HG03139 (cell line): ENCODE data around the gene MOB1A.
"Not testable (repeated sequence)": the region's sequence is repeated elsewhere in the genome, so short reads cannot be mapped to it uniquely, and the experiment has no call there.

Experiments
- ATAC-seq: cut with Tn5 transposase; IDR thresholded peaks from one replicate; pipeline ENCODE4 v1.9.1; 2021; ENCODE audit not compliant: unreplicated experiment

MOB1A gene

GRCh38 chr2:74199275-74199701 lies 20.6 kb upstream of the MOB1A start:
- ATAC-seq, result no peak

DNA sequence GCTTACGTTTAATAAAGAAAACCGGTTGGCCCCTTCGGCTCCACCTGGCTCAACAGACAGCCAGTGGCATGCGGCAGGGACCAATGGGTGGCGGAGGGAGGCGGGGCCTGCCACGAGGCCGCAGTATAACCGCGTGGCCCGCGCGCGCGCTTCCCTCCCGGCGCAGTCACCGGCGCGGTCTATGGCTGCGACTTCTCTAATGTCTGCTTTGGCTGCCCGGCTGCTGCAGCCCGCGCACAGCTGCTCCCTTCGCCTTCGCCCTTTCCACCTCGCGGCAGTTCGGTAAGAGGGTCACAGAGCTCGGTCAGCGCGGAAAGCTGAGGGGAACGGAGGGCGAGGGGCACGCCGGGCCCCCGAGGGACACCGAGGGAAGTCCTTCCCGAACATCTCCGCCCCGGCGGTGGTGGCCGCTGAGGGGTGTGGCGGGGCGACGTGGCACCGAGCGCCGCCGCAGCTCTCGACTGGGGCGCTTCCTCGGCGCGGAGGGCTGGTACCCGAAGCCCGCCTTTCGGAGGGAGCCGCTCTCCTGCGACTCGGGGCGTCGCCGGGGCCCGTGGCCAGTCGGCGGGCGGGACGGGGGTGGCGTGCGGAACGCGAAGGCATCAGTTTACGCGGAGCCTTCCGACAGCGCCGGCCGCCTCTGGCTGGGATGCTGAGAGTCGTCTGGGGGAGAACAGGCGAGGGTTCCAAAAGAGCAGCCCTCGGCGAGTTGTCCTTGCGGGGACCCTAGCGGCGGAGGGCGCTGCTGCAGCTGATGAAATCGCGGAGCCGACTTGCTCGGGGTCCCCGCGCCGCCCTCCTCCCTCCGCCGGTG lies 20.0 kb upstream of the MOB1A start, which contains the start of gene MTHFD2:
Gene MTHFD2, plus strand, starts transcription at position 155 of the 814 bp plus-strand sequence. Its CDS starts 27 bp downstream, at position 182.
- peak; percentile 75 for ATAC-seq

DNA sequence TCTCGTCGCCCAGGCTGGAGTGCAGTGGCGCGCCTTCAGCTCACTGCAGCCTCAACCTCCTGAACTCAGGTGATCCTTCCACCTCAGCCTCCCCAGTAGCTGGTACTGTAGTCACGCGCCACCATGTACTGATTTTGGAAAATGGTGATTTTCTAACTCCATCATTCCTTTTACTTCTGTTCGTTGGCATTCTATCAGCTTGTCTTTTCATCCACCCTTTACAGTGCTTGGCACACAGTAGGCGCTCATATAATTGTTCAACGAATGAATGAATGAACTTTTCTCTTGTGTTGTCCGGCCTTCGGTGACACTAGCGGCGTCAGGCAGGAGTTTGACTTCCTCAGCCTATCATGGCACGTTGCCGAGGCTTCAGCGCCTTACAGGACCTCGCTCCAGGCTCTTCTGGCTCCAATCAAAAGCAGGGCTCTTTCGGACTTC lies 19.4 kb upstream of the MOB1A start:
- no peak for ATAC-seq

GRCh38 chr2:74197049-74197448 lies 18.4 kb upstream of the MOB1A start:
- ATAC-seq, result no peak

- ATAC-seq, result no peak
Measured at GRCh38 chr2:74194799-74195198, 16.1 kb upstream of the MOB1A start.

DNA sequence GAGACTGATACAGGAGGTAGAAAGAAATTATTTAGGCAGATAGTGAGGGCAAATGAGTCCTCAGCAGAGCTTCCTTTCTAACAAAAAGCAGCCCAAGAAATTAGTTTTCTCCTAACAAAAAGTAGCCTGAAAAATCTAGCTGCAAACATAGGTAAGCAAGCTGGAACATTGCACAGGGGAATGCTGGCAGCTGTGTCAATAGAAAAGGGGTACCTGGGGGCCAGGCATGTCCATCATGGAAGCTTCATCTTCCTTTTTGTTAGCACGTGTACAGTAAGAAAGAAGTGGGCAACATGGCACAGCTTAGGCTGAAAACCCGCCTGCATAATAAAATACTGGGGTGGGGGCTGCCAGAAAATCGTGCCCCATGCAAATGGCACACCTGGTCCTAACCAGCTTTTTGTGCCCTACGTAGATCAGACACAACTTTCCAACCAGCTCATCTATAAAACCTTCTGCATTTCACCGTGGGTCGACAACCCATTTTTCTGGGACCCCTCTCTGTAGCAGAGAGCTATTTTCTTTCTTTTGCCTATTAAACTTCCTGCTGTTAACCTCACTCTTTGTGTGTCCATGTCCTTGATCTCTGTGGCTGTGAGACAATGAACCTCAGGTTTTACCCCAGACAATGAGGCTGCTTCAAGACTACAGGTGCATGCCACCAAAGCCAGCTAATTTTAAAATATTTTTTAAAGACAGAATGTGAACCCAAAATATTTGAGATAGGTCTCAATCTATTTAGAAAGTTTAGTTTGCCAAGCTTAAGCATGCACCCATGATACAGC lies 13.1 kb upstream of the MOB1A start:
- no peak for ATAC-seq

DNA sequence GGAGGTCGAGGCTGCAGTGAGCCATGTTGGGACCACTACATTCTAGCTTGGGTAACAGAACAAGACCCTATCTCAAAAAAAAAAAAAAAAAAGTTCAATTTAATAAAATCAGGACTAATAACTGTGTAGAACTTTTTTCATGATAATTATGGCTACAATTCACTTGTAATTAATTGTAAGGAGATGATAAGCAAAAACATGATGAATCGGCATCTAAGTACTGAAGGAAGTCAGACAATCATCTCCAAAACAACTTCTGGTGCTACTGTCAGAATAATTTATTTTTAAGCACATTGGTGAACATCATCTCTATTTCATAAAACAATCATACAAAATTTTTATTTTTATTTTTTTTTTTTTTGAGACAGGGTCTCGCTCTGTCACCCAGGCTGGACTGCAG lies 10.0 kb upstream of the MOB1A start:
- no peak for ATAC-seq

- ATAC-seq, result no peak
Measured at GRCh38 chr2:74188018-74188601, 9.4 kb upstream of the MOB1A start.

DNA sequence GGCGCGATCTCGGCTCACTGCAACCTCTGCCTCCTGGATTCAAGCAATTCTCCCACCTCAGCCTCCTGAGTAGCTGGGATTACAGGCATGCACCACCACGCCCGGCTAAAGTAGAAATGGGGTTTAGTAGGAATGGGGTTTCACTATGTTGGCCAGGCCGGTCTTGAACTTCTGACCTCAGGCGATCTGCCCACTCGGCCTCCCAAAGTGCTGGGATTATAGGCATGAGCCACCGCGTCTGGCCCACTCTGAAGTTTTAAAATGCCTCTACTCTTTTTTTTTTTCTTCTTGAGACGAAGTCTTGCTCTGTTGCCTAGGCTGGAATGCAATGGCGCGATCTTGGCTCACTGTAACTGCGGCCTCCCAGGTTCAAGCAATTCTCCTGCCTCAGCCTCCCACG lies 8.0 kb upstream of the MOB1A start:
- not testable (repeated sequence) for ATAC-seq

DNA sequence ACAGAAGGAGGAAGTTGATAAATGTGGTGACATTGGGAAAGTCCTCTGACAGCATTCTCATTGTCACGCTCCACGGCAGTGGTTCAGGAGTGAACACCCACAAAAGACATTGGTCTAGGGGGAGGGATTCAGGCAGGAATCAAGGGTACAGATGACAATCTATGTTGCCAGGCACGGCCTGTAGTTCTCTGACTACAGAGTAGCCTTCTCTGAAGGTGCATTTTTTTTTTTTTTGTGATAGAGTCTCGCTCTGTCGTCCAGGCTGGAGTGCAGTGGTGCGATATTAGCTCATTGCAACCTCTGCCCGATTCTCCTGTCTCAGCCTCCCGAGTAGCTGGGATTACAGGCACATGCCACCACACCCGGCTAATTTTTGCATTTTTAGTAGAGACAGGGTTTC lies 7.4 kb upstream of the MOB1A start:
- ATAC-seq, result peak; percentile 47

DNA sequence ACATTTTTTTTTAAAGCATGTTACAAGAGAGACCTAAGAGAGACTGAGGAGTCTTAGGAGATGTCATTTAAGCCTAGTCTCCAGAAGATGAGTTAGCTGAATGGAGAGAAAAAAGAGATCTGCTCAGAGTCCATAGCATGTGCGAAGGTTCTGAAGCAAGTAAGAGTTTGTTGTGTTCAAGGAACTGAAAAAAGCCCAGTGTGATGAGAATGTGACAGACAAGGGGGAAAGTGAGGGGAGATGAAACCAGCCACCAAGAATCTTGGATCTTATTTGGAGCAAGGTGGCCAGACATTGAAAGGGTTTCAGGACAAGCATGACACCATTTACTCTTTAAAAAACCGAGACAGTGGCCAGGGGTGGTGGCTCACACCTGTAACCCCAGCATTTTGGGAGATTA lies 5.2 kb upstream of the MOB1A start:
- ATAC-seq, result no peak

GRCh38 chr2:74181739-74182138 lies 3.1 kb upstream of the MOB1A start:
- ATAC-seq, result no peak

DNA sequence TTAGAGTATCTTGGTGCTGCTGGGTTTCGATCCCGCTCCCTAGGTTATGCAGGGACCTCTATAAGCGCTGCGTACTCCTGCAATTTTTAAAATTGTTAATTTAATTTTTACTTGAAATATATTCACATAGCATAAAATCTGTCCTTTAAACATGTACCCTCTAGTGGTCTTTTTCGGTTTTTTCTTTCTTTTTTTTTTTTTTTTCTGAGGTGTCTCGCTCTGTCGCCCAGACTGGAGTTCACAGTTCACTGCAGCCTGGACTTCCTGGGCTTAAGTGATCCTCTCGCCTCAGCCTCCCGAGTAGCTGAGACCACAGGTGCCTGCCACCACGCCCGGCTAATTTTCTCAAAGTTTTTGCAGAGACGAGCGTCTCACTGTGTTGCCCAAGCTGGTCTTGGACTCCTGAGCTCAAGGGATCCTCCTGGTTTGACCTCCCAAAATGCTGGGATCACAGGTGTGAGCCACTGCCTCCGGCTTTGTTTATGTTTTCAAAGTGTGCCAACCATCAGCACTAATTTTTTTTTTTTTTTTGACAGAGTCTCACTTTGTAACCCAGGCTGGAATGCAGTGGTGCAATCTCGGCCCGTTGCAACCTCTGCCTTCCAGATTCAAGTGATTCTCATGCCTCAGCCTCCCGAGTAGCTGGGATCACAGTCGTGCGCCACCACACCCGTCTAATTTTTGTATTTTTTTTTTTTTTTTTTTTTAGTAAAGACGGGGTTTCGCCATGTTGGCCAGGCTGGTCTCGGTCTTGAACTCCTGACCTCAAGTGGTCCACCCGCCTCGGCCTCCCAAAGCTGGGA lies 585 bp upstream of the MOB1A start:
- no peak for ATAC-seq

- ATAC-seq, result no peak
Measured at GRCh38 chr2:74177696-74178095, 983 bp downstream of the MOB1A start.

- no peak for ATAC-seq
Measured at GRCh38 chr2:74174909-74175308, 3.8 kb downstream of the MOB1A start.

DNA sequence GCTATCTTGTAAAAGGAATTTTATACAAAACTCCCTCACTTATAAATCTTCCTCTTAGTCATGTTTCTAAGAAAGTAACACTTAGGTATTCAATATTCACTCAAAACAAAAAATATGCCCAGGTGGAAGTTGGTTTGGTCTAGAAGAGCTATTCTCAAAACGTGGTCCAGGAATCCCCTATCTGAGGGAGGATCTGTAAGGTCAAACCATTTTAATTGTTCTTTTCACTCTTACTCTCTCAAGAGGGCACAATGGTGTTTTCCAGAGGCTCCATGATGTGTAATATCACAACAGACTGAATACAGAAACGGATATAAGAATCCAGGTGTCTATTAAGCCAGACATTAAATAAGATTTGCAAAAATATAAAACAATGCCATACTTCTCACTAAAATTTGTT lies 9.9 kb downstream of the MOB1A start:
- ATAC-seq, result no peak

- no peak for ATAC-seq
Measured at GRCh38 chr2:74164761-74165160, 13.9 kb downstream of the MOB1A start.

DNA sequence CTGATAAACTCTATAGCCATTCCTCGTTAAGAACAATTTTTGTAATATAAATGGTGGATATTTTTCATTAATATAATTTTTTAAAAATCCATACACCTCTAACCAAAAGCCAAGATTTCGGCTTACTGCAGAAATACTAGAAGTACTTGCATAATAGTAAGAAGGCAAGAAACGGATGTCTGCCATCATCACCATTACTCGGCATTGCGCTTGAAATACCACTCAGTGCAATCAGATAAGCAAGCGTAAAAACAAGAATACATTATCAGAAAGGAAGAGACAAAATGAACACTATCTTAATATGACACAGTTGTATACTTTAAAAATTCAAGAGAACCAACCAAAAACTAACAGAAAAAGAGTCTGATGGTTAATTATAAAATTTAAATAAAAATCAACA lies 15.7 kb downstream of the MOB1A start:
- ATAC-seq, result no peak

- no peak for ATAC-seq
Measured at GRCh38 chr2:74155830-74156229, 22.8 kb downstream of the MOB1A start.

DNA sequence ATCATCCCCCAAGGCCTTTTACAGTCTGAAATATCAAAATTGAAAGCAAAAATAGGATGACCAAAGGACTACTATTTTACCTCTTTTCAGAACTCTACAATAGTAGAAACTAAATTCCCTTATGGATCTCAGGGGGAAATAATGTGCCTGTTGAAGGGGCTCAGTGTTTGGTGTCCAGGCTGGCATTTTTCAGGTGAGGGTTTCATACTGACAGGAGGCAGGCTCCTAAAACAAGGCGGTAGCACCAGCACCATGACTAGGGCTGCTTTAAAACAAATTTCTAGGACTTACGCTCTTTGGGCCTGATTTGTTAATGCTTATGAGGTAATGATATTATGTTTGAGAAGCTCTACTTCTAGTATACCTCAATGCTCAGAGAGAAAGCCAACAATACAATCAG lies 25.7 kb downstream of the MOB1A start:
- ATAC-seq, result no peak
